ENCODE results near the gene MINDY4. TPM values are rescaled to one million over a fixed set of nuclear protein-coding genes. Genes with fewer than 3 reads are reported as not detected.

The MINDY4 gene
- total and polyA plus RNA-seq, 2 of the 8 experiments (the other 6 are each of a cell fraction or from before 2014, with no cell fraction given): 1.3 to 3.6 TPM

DNA sequence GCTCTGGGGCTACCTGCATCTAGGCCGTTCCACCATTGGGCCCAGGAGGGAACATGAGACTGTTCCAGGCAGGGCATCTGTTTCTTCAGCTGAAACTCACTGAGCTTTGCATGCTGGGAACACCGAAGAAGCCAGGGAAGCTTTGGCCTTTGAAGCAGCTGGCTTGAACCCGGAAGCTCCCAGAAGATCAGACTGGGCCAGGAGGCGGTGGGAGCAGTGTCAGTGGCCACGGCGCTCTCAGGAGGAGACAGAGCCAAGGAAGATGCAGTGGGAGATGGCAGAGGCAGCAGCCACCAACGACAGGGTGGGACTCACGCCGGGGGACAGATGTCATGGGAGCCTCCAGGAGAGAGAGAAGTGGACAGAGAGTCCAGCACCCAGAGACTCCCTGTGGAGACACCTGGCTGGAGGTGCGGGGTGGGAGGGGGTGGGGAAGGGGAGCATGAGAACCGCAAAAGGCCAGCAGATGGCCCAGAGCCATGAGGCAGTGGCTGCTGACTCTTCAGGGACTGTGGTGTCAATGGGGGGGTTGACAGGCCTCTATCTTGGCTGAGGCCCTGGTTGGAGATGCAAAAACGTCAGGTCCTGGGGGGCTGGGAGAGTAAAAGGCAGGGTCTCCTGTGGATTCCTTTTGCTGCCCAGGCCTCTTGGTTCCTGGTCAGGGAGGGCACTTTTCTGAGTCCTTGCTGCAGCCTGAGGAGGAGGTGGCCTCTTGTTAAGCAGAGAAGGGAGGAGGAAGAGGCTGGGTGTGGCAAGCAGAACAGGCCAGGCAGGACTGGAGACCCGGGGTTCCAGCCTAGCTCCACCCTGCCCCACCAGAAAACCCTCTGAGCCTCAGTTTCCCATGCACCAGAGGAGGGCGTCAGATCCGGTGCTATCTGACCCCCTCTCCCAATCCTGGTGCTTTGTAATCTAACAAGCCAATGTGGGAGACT, 134.1 kb downstream of the MINDY4 start:
- ChIA-PET POLR2A (ENCODE audit: partially characterized antibody) (no interaction called here), CTCF (ENCODE audit: partially characterized antibody) (interaction anchor here (0.7 to 2.0 kb wide), 7 partner anchors 32 to 173 kb away, joined by 3 to 4 read pairs (median 3); no protein-coding TSS in a partner anchor)
- H3K9me3 ChIP-seq (ENCODE audit: insufficient read depth in 2 of 2, low read depth in 1 of 2, low read length in 1 of 2): no peaks in the 10 kb centered on the region
- FAIRE-seq (no peak), DNase-seq (ENCODE audit: low read depth in 1 of 2, low spot score in 2 of 2) (no peak)
- H4K20me1 ChIP-seq (replicated peaks in 1 of 2; ENCODE audit: control insufficient read depth in 1 of 2, insufficient read depth in 2 of 2, low read length in 2 of 2): peaks cover 0 to 3% of the 10 kb centered on the region in 2 experiments
- H4K5ac ChIP-seq (ENCODE audit: insufficient read length, low read depth, low read length): no peak overlapping the region
- H3K9ac ChIP-seq (replicated peaks in 1 of 4; ENCODE audit: extremely low read depth in 1 of 4, low read depth in 3 of 4, low read length in 3 of 4): no peak overlapping the region
- no peak overlapping the region for H3K4ac ChIP-seq (replicated peaks; ENCODE audit: insufficient read length, low read depth, low read length)
- no peaks in the 10 kb centered on the region for H3K36me3 ChIP-seq (ENCODE audit: control insufficient read depth in 2 of 4, insufficient read depth in 4 of 4, low read length in 3 of 4)
- H3K14ac ChIP-seq (ENCODE audit: insufficient read length): no peak overlapping the region
- no peak overlapping the region for H2BK20ac ChIP-seq (ENCODE audit: low read length)
- no peaks in the 10 kb centered on the region for H3K4me1 ChIP-seq (replicated peaks in 1 of 4; ENCODE audit: control insufficient read depth in 3 of 4, insufficient read depth in 4 of 4, low read length in 3 of 4)
- H4K8ac ChIP-seq (ENCODE audit: extremely low read depth, insufficient read depth, low read length): no peak overlapping the region; the same call in 1 of the 2 replicates
- H3K27me3 ChIP-seq (replicated peaks in 1 of 4; ENCODE audit: control insufficient read depth in 3 of 4, extremely low read depth in 1 of 4, insufficient read depth in 3 of 4, low read length in 3 of 4): peaks cover 0 to 2% (median 0%) of the 10 kb centered on the region in 4 experiments; a peak in 1 of 7 replicates
- no peak overlapping the region for H4K91ac ChIP-seq (replicated peaks; ENCODE audit: insufficient read length, low read length)
- no peak overlapping the region for H3K27ac ChIP-seq (ENCODE audit: low read depth, low read length)
- H3K18ac ChIP-seq (ENCODE audit: extremely low read depth, low read length): no peak overlapping the region; the same call in 1 of the 2 replicates
- no peak overlapping the region for H2AK5ac ChIP-seq (ENCODE audit: low read depth, low read length)
- H3K4me3 ChIP-seq (ENCODE audit: extremely low read depth in 1 of 4, insufficient read depth in 2 of 4, low read depth in 3 of 4, low read length in 4 of 4): no peak overlapping the region
- no peak overlapping the region for H3K4me2 ChIP-seq (ENCODE audit: insufficient read depth in 1 of 2, low read depth in 2 of 2, low read length in 2 of 2)
- H3K79me2 ChIP-seq (ENCODE audit: control insufficient read depth in 1 of 2, insufficient read depth in 2 of 2, low read length in 2 of 2): no peaks in the 10 kb centered on the region
- no peak overlapping the region for H3K23ac ChIP-seq (ENCODE audit: insufficient read length)
- H2BK15ac ChIP-seq (ENCODE audit: low read length): no peak overlapping the region
- H3K56ac ChIP-seq (replicated peaks; ENCODE audit: insufficient read length, low read depth, low read length): no peak overlapping the region
- no peak overlapping the region for H2BK120ac ChIP-seq (replicated peaks; ENCODE audit: low read depth, low read length)
- TF ChIP-seq SIN3A (conservative IDR thresholded peaks at IDR 0.05 in 1 of 2, IDR thresholded peaks at IDR 0.05 in 1 of 2; ENCODE audit: low read depth in 1 of 2, low read length in 2 of 2) (no peak), RFX5 (IDR thresholded peaks at IDR 0.05; ENCODE audit: borderline replicate concordance, low read depth, low read length) (no peak), EP300 (IDR thresholded peaks at IDR 0.05; ENCODE audit: borderline replicate concordance in 1 of 2, low read depth in 2 of 2, low read length in 2 of 2) (no peak)
- TF ChIP-seq, protein P1, sequence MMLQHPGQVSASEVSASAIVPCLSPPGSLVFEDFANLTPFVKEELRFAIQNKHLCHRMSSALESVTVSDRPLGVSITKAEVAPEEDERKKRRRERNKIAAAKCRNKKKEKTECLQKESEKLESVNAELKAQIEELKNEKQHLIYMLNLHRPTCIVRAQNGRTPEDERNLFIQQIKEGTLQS (IDR thresholded peaks at IDR 0.05; ENCODE audit: insufficient read depth, low read depth, low read length): no peak
- H3K23me2 ChIP-seq (ENCODE audit: low read depth, low read length): no peaks in the 10 kb centered on the region
- no peaks in the 10 kb centered on the region for H3K79me1 ChIP-seq (ENCODE audit: low read depth, low read length)
- H2BK5ac ChIP-seq (ENCODE audit: low read depth, low read length): no peak overlapping the region
- WGBS, 2 experiments (ENCODE audit: extremely low coverage in 1 of 2, insufficient coverage in 1 of 2, insufficient read length in 1 of 2, insufficient replicate concordance in 2 of 2, low coverage in 1 of 2, low lambda C conversion rate in 2 of 2, missing lambda C conversion rate in 1 of 2): 91% methylated on average over 13 of the region's 15 CpGs; no CpG with 5 or more reads in 1 of the 2 experiments
- no peak overlapping the region for H2BK12ac ChIP-seq (ENCODE audit: low read depth, low read length)
- H2AFZ ChIP-seq (ENCODE audit: low read length): no peak overlapping the region

All from H1 (cell line).